G401.6 (cell line): ENCODE data around the gene LCAT.

Experiments used
- FAIRE-seq: peaks from 2 replicates; lab custom pipeline; 2012; peaks lifted over from hg19 to GRCh38; lab: Jason Lieb, UNC

The LCAT gene

GRCh38 chr16:67909056-67909742, 34.7 kb downstream of the LCAT start:
- FAIRE-seq = no peak

DNA sequence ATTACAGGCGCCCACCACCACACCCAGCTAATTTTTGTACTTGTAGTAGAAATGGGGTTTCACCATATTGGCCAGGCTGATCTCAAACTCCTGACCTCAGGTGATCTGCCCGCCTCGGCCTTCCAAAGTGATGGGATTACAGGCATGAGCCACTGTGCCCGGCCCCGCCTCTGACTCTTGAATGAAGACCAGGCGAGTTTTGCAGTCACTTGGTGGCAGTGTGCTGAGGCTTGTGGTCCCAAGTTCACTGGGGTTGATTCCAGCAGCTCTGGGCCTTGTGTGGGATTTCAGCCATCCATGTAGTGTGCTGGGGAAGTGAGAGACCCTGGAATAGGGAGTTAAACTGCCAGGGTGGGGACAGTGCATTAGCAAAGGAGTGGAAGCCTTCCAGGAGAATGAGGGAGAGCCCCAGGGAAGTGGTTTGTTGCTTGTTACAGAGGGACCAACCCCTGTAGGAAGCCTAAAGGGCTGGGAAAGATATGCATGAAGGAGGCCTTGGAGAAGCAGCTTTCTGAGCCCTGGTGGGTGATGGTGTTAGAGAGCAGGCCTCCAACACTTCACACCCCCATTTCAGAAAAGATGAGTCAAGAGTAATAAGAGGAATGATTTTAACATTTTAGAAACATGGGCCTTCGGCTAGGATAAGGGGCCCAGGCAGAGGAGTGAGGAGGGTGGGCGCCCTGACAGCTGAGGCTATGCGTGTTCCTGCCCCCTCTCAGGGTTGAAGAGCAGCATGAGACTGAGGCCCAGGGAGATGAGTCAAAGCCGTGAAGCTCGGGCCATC, 36.3 kb downstream of the LCAT start:
- FAIRE-seq = no peak

DNA sequence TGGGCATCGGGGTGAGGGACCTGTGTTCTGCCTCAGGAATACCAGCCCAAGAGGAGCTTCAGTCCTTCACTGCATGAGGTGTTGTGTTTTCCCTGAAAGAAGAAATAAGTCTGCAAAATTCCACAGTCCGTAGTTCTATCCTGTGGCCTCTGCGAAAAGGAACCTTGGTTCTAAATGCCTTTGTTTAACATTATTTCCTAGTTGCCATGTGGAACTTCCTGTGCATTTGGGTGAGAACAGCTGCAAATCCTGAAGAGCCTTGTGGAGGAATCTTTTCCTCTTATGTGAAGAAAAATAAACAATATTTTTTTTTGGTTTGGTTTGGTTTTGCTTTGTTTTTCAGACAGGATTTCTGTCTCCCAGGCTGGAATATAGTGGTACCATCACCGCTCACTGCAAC, 41.1 kb downstream of the LCAT start:
- FAIRE-seq = no peak

GRCh38 chr16:67901734-67902133, 42.2 kb downstream of the LCAT start:
- no peak for FAIRE-seq

- no peak for FAIRE-seq
Observed at GRCh38 chr16:67897231-67897630, 46.7 kb downstream of the LCAT start.

DNA sequence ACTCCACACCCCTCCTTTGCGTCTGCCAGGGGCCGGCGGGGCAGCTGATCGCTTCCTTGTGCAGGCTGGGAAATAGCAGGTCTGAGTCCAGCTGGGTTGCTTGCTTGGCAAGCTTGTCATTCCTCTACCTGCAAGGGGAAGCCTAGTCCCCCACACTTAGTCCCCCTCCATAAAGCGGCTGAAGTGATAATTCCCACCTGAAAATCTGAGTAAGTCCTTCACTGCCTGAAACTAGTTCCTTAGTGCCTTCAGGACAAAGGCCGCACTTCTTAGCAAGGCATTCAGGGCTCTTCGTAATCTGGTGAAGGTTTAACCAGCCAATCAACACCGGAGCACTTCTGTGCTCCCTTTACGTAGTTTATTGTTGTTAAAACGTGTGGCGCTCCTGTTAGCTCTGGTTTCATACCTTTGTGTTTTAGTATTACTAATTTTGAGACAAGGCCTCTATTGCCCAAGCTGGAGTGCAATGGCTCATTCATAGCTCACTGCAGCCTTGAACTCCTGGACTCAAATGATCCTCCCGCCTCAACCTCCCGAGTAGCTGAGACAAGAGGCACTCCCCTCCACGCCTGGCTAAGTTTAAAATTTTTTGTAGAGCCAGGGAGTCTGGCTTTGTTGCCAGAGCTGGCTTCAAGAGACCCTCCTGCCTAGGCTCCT, 50.0 kb downstream of the LCAT start:
- FAIRE-seq = no peak

DNA sequence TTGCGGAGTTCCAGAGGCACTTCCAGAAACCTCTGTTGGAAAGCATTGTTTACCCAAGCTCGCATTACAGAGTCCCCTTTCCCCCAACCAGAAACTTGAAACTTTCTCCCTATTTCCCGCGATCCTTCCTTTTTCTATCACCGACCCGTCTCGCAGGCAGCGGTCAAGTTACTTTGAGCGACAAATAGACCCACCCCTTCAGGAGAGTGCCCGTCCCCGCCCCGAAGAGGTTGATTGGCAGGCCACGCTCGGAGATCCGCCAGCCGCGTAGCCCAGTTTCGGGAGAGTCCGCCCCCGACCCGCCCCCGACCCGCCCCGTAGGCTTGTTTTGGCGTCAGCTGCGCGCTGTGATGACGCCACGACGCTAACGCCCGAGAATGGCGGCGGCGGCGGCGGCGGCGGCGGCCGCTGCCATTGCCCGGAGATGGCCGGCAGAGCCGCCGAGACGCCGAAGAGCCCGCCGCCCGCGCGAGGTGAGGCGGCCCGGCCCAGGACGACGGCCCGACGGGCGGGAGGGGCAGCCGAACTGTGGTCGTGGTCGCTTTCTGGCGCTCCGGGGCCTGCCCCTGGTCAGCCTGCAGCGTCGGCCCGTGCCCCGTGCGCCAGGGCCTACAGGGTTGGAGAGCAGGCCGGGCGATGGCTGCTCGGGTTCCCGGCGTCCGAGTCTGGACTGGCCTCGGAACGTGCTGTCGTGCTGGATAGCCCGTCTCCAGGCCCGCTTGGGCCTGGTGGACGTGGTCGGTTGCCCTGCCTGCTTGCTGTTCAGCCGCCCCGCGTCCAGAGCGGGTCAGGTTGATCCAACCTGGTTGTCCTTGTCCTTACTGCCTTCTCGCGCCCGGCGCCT, 50.8 kb downstream of the LCAT start, which contains the start of gene PSKH1:
TSS of gene PSKH1 (plus strand) at position 356 of the 844 bp plus-strand sequence. CDS start 15,496 bp downstream, outside the sequence.
- FAIRE-seq = peak; percentile 80

DNA sequence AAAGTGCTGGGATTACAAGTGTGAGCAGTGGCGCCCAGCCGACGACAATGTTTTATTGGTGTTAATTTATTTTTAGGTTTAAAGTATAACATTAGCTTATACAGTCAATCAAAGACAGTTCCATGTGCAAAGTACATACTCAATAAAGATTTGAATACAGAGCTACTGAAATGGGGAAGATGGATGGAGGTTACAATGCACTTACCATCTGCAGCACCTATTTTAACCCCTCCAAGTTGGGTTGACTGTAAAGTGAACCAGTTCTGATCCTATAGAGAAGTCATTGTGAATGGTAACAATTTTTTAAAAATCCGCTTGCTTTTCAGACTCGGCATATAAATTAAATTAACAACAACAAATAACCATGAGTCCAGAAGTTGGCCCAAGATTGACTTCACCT, 51.5 kb downstream of the LCAT start:
- FAIRE-seq = no peak
